OCI-LY7 (cell line): ENCODE measurements around the gene ARPC5. TPM values are rescaled to one million over a fixed set of nuclear protein-coding genes. Genes with fewer than 3 reads are reported as not detected.

Source experiments
- BruUV-seq: library from RNA; stranded (reverse); fragments of 400-500 nt; replicated peaks from 2 replicates; lab custom pipeline; 2021; lab: Mats Ljungman, UMichigan
- CTCF ChIA-PET: fragments of 300-600 bp; sonication (Branson Sonifier 250); formaldehyde crosslinking; loops from one replicate; lab custom pipeline; 2022; ENCODE audit warnings: antibody characterized with exemption; ENCODE audit not compliant: unreplicated experiment; lab: Charles Lee
- POLR2A ChIA-PET: fragments of 300-600 bp; sonication (Branson Sonifier 250); formaldehyde crosslinking; loops from one replicate; lab custom pipeline; 2022; ENCODE audit warnings: antibody characterized with exemption; lab: Charles Lee
- DNase-seq: peaks from one replicate; pipeline ENCODE4 v3.0.0-alpha.2; 2015; ENCODE audit warnings: low spot score
- H2AFZ ChIP-seq: fragments of 200-600 bp; sonication (generic), shearing (Covaris generic); 2 replicates; pipeline ENCODE4 v1.6.1; 2014; ENCODE audit warnings: mild to moderate bottlenecking, antibody characterized with exemption, low read length, moderate library complexity
- H3K27ac ChIP-seq: fragments of 200-600 bp; sonication (generic); 2 replicates; pipeline ENCODE4 v1.5.1; 2014; ENCODE audit warnings: mixed run types, low read depth, mild to moderate bottlenecking, moderate library complexity, low read length, inconsistent platforms; ENCODE audit not compliant: poor library complexity, severe bottlenecking
- H3K36me3 ChIP-seq: fragments of 200-600 bp; sonication (generic); 2 replicates; pipeline ENCODE4 v1.6.1; 2014; ENCODE audit warnings: mild to moderate bottlenecking, antibody characterized with exemption, low read length, moderate library complexity, mixed read lengths; ENCODE audit not compliant: insufficient read depth
- H3K4me1 ChIP-seq: fragments of 200-600 bp; sonication (generic); 2 replicates; pipeline ENCODE4 v1.5.1; 2014; ENCODE audit warnings: mild to moderate bottlenecking, low read length; ENCODE audit not compliant: insufficient read depth, poor library complexity, severe bottlenecking
- H3K4me2 ChIP-seq: fragments of 200-600 bp; sonication (generic); 2 replicates; pipeline ENCODE4 v1.6.1; 2014; ENCODE audit warnings: mild to moderate bottlenecking, low read length
- H3K4me3 ChIP-seq: fragments of 200-600 bp; sonication (generic); 2 replicates; pipeline ENCODE4 v1.5.1; 2014; ENCODE audit warnings: mild to moderate bottlenecking, low read depth, low read length; ENCODE audit not compliant: poor library complexity, severe bottlenecking
- H3K79me2 ChIP-seq: fragments of 200-600 bp; sonication (generic); 2 replicates; pipeline ENCODE4 v1.6.1; 2016; ENCODE audit warnings: low read depth, mild to moderate bottlenecking, low read length, moderate library complexity, mixed read lengths; ENCODE audit not compliant: insufficient read depth
- H3K9me2 ChIP-seq: fragments of 200-600 bp; sonication (generic); 2 replicates; pipeline ENCODE4 v1.6.1; 2016; ENCODE audit warnings: mild to moderate bottlenecking, low read length, mixed read lengths; ENCODE audit not compliant: insufficient read depth
- H3K9me3 ChIP-seq: fragments of 200-600 bp; sonication (generic); 2 replicates; pipeline ENCODE4 v1.6.1; 2014; ENCODE audit warnings: mild to moderate bottlenecking, mixed run types, low read length, mixed read lengths
- H4K20me1 ChIP-seq: fragments of 200-600 bp; sonication (generic); 2 replicates; pipeline ENCODE4 v1.6.1; 2014; ENCODE audit warnings: mild to moderate bottlenecking, antibody characterized with exemption, low read length, moderate library complexity, mixed read lengths; ENCODE audit not compliant: insufficient read depth
- CTCF ChIP-seq: fragments of 200-600 bp; sonication (generic); conservative IDR thresholded peaks from 2 replicates; pipeline ENCODE4 v1.5.1; 2014; ENCODE audit warnings: mild to moderate bottlenecking, antibody characterized with exemption, low read length, moderate library complexity, mixed read lengths
- EZH2phosphoT487 ChIP-seq: fragments of 200-600 bp; sonication (generic); IDR thresholded peaks from 2 replicates; pipeline ENCODE4 v1.6.1; 2018; ENCODE audit warnings: low read depth, borderline replicate concordance, mild to moderate bottlenecking, mixed run types, antibody characterized with exemption, low read length, moderate library complexity, mixed read lengths
- intact Hi-C: fragments of 100-400 bp; cut with micrococcal nuclease; formaldehyde crosslinking; loops from one replicate; pipeline ENCODE4 v1.10.0; 2022; ENCODE audit not compliant: unreplicated experiment
- total RNA-seq, 2 experiments: library from RNA; depleted of rRNA in 1 of 2; stranded (reverse); fragments of >200 nt in 1 of 2; shearing (Covaris generic) in 1 of 2; gene quantifications; 2 replicates each; pipeline ENCODE4 v1.2.3, GENCODE V29; 2014 to 2022

ARPC5 gene
- total RNA-seq, 2 experiments from 2014 or later, result 116 to 132 TPM

- intact Hi-C loops, result loop anchor here (10.0 kb wide), 1 partner anchor 612 kb away; the partner anchor contains the start of gene LAMC1
- no peak overlapping the region for H3K27ac ChIP-seq
- TF ChIP-seq CTCF (no peak), EZH2phosphoT487 (no peak)
- no peaks in the 10 kb centered on the region for H3K9me2 ChIP-seq
- POLR2A ChIA-PET, result no interaction called here
- H3K79me2 ChIP-seq, result peaks cover 34% of the 10 kb centered on the region
- peaks cover 17% of the 10 kb centered on the region for H4K20me1 ChIP-seq
- CTCF ChIA-PET, result no interaction called here
- no TSS peak for BruUV-seq
- peaks cover 29% of the 10 kb centered on the region for H3K4me1 ChIP-seq
- peaks cover 15% of the 10 kb centered on the region; the same call in 1 of the 2 replicates for H3K36me3 ChIP-seq
- H3K9me3 ChIP-seq, result no peaks in the 10 kb centered on the region
- H3K4me2 ChIP-seq, result 0 out of 2 replicates have a peak overlapping the region, but pooled peaks have one; percentile 76
- no peak overlapping the region for H3K4me3 ChIP-seq
- no peak for DNase-seq
- no peak overlapping the region for H2AFZ ChIP-seq
Observed at GRCh38 chr1:183636783-183637182, 1.2 kb upstream of the ARPC5 start.

- H3K27ac ChIP-seq, result no peak overlapping the region
- H3K4me3 ChIP-seq, result peak overlapping the region; percentile 94
- no peaks in the 10 kb centered on the region for H3K9me2 ChIP-seq
- CTCF ChIA-PET, result no interaction called here
- H3K79me2 ChIP-seq, result peaks cover 39% of the 10 kb centered on the region
- peaks cover 19% of the 10 kb centered on the region for H3K36me3 ChIP-seq
- POLR2A ChIA-PET, result no interaction called here
- H3K9me3 ChIP-seq, result no peaks in the 10 kb centered on the region
- no TSS peak for BruUV-seq
- H2AFZ ChIP-seq, result peak overlapping the region; percentile 90
- no peak for DNase-seq
- H4K20me1 ChIP-seq, result peaks cover 19% of the 10 kb centered on the region
- intact Hi-C loops, result loop anchor here (10.0 kb wide), 1 partner anchor 612 kb away; the partner anchor contains the start of gene LAMC1
- H3K4me1 ChIP-seq, result peaks cover 32% of the 10 kb centered on the region
- peak overlapping the region; percentile 76 for H3K4me2 ChIP-seq
- TF ChIP-seq EZH2phosphoT487 (no peak), CTCF (no peak)
Observed at GRCh38 chr1:183636334-183636682, 725 bp upstream of the ARPC5 start.

- no TSS peak for BruUV-seq
Observed at GRCh38 chr1:183635099-183635605, 431 bp downstream of the ARPC5 start.

More at GRCh38 chr1:183635099-183635605, 431 bp downstream of the ARPC5 start:
- CTCF ChIA-PET, result no interaction called here
- peaks cover 32% of the 10 kb centered on the region for H3K4me1 ChIP-seq
- no peaks in the 10 kb centered on the region for H3K9me2 ChIP-seq
- TF ChIP-seq EZH2phosphoT487 (no peak), CTCF (no peak)
- peak overlapping the region; percentile 38; the same call in 1 of the 2 replicates for H2AFZ ChIP-seq
- H3K4me3 ChIP-seq, result peak overlapping the region; percentile 94
- no peaks in the 10 kb centered on the region for H3K9me3 ChIP-seq
- peak; percentile 24 for DNase-seq
- peaks cover 19% of the 10 kb centered on the region for H4K20me1 ChIP-seq
- POLR2A ChIA-PET, result interaction anchor here (0.6 to 1.5 kb wide), 6 partner anchors 9 to 751 kb away, joined by 3 to 15 read pairs (median 5); partner anchors contain the start of gene TSEN15
- H3K36me3 ChIP-seq, result peaks cover 30% of the 10 kb centered on the region
- peaks cover 44% of the 10 kb centered on the region for H3K79me2 ChIP-seq
- H3K4me2 ChIP-seq, result peak overlapping the region; percentile 88
- intact Hi-C loops, result loop anchor here (1.0 to 10.0 kb wide), 3 partner anchors 50 to 610 kb away; partner anchors contain the start of gene LAMC1
- peak overlapping the region; percentile 75 for H3K27ac ChIP-seq
